HG02798 (cell line): ENCODE measurements around the gene ATP8A2.

Source experiments
- ATAC-seq: cut with Tn5 transposase; IDR thresholded peaks from one replicate; pipeline ENCODE4 v1.9.1; 2021; ENCODE audit warnings: mild to moderate bottlenecking; ENCODE audit not compliant: unreplicated experiment, poor library complexity

ATP8A2 gene

GRCh38 chr13:25380741-25381324 lies 9.1 kb downstream of the ATP8A2 start:
- ATAC-seq = no peak

GRCh38 chr13:25384758-25385410 lies 13.1 kb downstream of the ATP8A2 start:
- ATAC-seq = no peak

GRCh38 chr13:25391932-25392331 lies 20.2 kb downstream of the ATP8A2 start:
- ATAC-seq = no peak

GRCh38 chr13:25394402-25395060 lies 22.8 kb downstream of the ATP8A2 start:
- no peak for ATAC-seq

- ATAC-seq = no peak
These were observed 26.0 kb downstream of the ATP8A2 start for GRCh38 chr13:25397763-25398162.

GRCh38 chr13:25400925-25401324 lies 29.2 kb downstream of the ATP8A2 start:
- ATAC-seq = no peak

GRCh38 chr13:25401958-25402357 lies 30.2 kb downstream of the ATP8A2 start:
- ATAC-seq = no peak

GRCh38 chr13:25406377-25406776 lies 34.6 kb downstream of the ATP8A2 start:
- ATAC-seq = no peak

GRCh38 chr13:25409938-25410337 lies 38.2 kb downstream of the ATP8A2 start:
- no peak for ATAC-seq

GRCh38 chr13:25415241-25415640 lies 43.5 kb downstream of the ATP8A2 start:
- ATAC-seq = no peak

GRCh38 chr13:25417535-25417934 lies 45.8 kb downstream of the ATP8A2 start:
- ATAC-seq = no peak

GRCh38 chr13:25420161-25420560 lies 48.4 kb downstream of the ATP8A2 start:
- ATAC-seq = no peak

GRCh38 chr13:25421612-25422011 lies 49.8 kb downstream of the ATP8A2 start:
- ATAC-seq = no peak

- ATAC-seq = no peak
These were observed 50.4 kb downstream of the ATP8A2 start for GRCh38 chr13:25422153-25422552.

GRCh38 chr13:25423831-25424230 lies 52.1 kb downstream of the ATP8A2 start:
- no peak for ATAC-seq

GRCh38 chr13:25429466-25429865 lies 57.7 kb downstream of the ATP8A2 start:
- ATAC-seq = no peak

- no peak for ATAC-seq
These were observed 60.9 kb downstream of the ATP8A2 start for GRCh38 chr13:25432691-25433090.

GRCh38 chr13:25440061-25440460 lies 68.3 kb downstream of the ATP8A2 start:
- no peak for ATAC-seq

- no peak for ATAC-seq
These were observed 74.5 kb downstream of the ATP8A2 start for GRCh38 chr13:25446261-25446660.

- ATAC-seq = no peak
These were observed 75.6 kb downstream of the ATP8A2 start for GRCh38 chr13:25447396-25447795.

- no peak for ATAC-seq
These were observed 82.1 kb downstream of the ATP8A2 start for GRCh38 chr13:25453850-25454365.

GRCh38 chr13:25455146-25455545 lies 83.4 kb downstream of the ATP8A2 start:
- no peak for ATAC-seq
